ENCODE results near the gene XPO6. TPM values are rescaled to one million over a fixed set of nuclear protein-coding genes. Genes with fewer than 3 reads are reported as not detected.

XPO6 gene
- total RNA-seq, 4 donors from 2014 or later: 88.2 to 160 (median 118) TPM

GRCh38 chr16:28110074-28110473 is 101.7 kb downstream of the XPO6 start:
- peaks cover 42 to 52% of the 10 kb centered on the region in 2 donors for H3K36me3 ChIP-seq
- no peak overlapping the region for H3K4me3 ChIP-seq (replicated peaks in 1 of 3)
- no peak for DNase-seq
- no peaks in the 10 kb centered on the region for H3K27me3 ChIP-seq
- no peak for TF ChIP-seq CTCF (IDR thresholded peaks at IDR 0.05)
- intact Hi-C loops (cut with DNase I): no loop called here
- no peaks in the 10 kb centered on the region for H3K9me3 ChIP-seq
- 87 to 88% methylated on average over 3 of the region's 3 CpGs for WGBS, 2 donors
- H3K27ac ChIP-seq: no peak overlapping the region
- no peaks in the 10 kb centered on the region for H3K4me1 ChIP-seq

- WGBS, 2 donors: 86 to 93% methylated on average over 9 to 12 of the region's 12 CpGs
- intact Hi-C loops (cut with DNase I): no loop called here
- TF ChIP-seq POLR2A (IDR thresholded peaks at IDR 0.05) (no peak), CTCF (IDR thresholded peaks at IDR 0.05) (no peak)
- no peaks in the 10 kb centered on the region for H3K4me1 ChIP-seq
- no peak overlapping the region for H3K27ac ChIP-seq
- DNase-seq: no peak
- no peak overlapping the region for H3K4me3 ChIP-seq (replicated peaks in 1 of 3)
- no peaks in the 10 kb centered on the region for H3K27me3 ChIP-seq
- peaks cover 55 to 65% of the 10 kb centered on the region in 2 donors for H3K36me3 ChIP-seq
- H3K9me3 ChIP-seq: no peaks in the 10 kb centered on the region
Observed at GRCh38 chr16:28108590-28109247, 103.0 kb downstream of the XPO6 start.

- WGBS, 2 donors: 92 to 94% methylated on average over 8 of the region's 8 CpGs
- Histone ChIP-seq H3K9me3 (no peaks in the 10 kb centered on the region), H3K4me3 (replicated peaks in 1 of 3) (no peak overlapping the region), H3K27me3 (no peaks in the 10 kb centered on the region), H3K27ac (no peak overlapping the region), H3K4me1 (no peaks in the 10 kb centered on the region), H3K36me3 (peaks cover 65 to 78% of the 10 kb centered on the region in 2 donors)
- intact Hi-C loops (cut with DNase I): no loop called here
- TF ChIP-seq POLR2A (IDR thresholded peaks at IDR 0.05) (no peak), CTCF (IDR thresholded peaks at IDR 0.05) (no peak)
- DNase-seq: no peak
Observed at GRCh38 chr16:28107232-28107631, 104.5 kb downstream of the XPO6 start.

- H3K4me3 ChIP-seq (replicated peaks in 1 of 3): no peak overlapping the region
- no peak for TF ChIP-seq CTCF (IDR thresholded peaks at IDR 0.05)
- TF ChIP-seq POLR2A (IDR thresholded peaks at IDR 0.05): no peak
- H3K4me1 ChIP-seq: no peaks in the 10 kb centered on the region
- no peak overlapping the region for H3K27ac ChIP-seq
- peaks cover 66 to 76% of the 10 kb centered on the region in 2 donors for H3K36me3 ChIP-seq
- WGBS, 2 donors: 83 to 92% methylated on average over 5 of the region's 5 CpGs
- no peaks in the 10 kb centered on the region for H3K27me3 ChIP-seq
- H3K9me3 ChIP-seq: no peaks in the 10 kb centered on the region
- no peak for DNase-seq
- intact Hi-C loops (cut with DNase I): no loop called here
Observed at GRCh38 chr16:28106467-28107215, 105.1 kb downstream of the XPO6 start.

GRCh38 chr16:28105954-28106353 is 105.8 kb downstream of the XPO6 start:
- no peaks in the 10 kb centered on the region for H3K9me3 ChIP-seq
- 97 to 100% methylated on average over 6 to 7 of the region's 7 CpGs for WGBS, 2 donors
- TF ChIP-seq CTCF (IDR thresholded peaks at IDR 0.05): no peak
- no peak for TF ChIP-seq POLR2A (IDR thresholded peaks at IDR 0.05)
- H3K27ac ChIP-seq: no peak overlapping the region
- intact Hi-C loops (cut with DNase I): no loop called here
- no peaks in the 10 kb centered on the region for H3K4me1 ChIP-seq
- H3K36me3 ChIP-seq: peaks cover 67 to 76% of the 10 kb centered on the region in 2 donors
- H3K27me3 ChIP-seq: no peaks in the 10 kb centered on the region
- DNase-seq: no peak
- H3K4me3 ChIP-seq (replicated peaks in 1 of 3): no peak overlapping the region
